Measurements from ENCODE around the gene SOWAHB.
"Not testable (repeated sequence)": the region's sequence is repeated elsewhere in the genome, so short reads cannot be mapped to it uniquely, and the experiment has no call there.

The SOWAHB gene

GRCh38 chr4:76894537-76895255 lies 3.2 kb downstream of the SOWAHB start:
- DNase-seq (ENCODE audit: low read depth, low spot score): no peak

GRCh38 chr4:76892601-76893000 lies 5.3 kb downstream of the SOWAHB start:
- peak; percentile 52 for DNase-seq (ENCODE audit: low read depth, low spot score)

- no peak for DNase-seq (ENCODE audit: low read depth, low spot score)
Measured at GRCh38 chr4:76892001-76892400, 5.9 kb downstream of the SOWAHB start.

GRCh38 chr4:76886848-76887441 lies 11.0 kb downstream of the SOWAHB start:
- DNase-seq (ENCODE audit: low read depth, low spot score): no peak

GRCh38 chr4:76886214-76886613 lies 11.7 kb downstream of the SOWAHB start:
- DNase-seq (ENCODE audit: low read depth, low spot score): no peak

- DNase-seq (ENCODE audit: low read depth, low spot score): peak; percentile 63
Measured at GRCh38 chr4:76883147-76883546, 14.8 kb downstream of the SOWAHB start.

GRCh38 chr4:76882630-76883029 lies 15.3 kb downstream of the SOWAHB start:
- DNase-seq (ENCODE audit: low read depth, low spot score): no peak

GRCh38 chr4:76881375-76881774 lies 16.6 kb downstream of the SOWAHB start:
- no peak for DNase-seq (ENCODE audit: low read depth, low spot score)

- no peak for DNase-seq (ENCODE audit: low read depth, low spot score)
Measured at GRCh38 chr4:76879731-76880364, 18.1 kb downstream of the SOWAHB start.

GRCh38 chr4:76878641-76879165 lies 19.2 kb downstream of the SOWAHB start:
- not testable (repeated sequence) for DNase-seq (ENCODE audit: low read depth, low spot score)

GRCh38 chr4:76874176-76874575 lies 23.8 kb downstream of the SOWAHB start:
- no peak for DNase-seq (ENCODE audit: low read depth, low spot score)

- no peak for DNase-seq (ENCODE audit: low read depth, low spot score)
Measured at GRCh38 chr4:76873495-76873894, 24.4 kb downstream of the SOWAHB start.

- DNase-seq (ENCODE audit: low read depth, low spot score): peak; percentile 63
Measured at GRCh38 chr4:76872556-76872955, 25.4 kb downstream of the SOWAHB start.

- DNase-seq (ENCODE audit: low read depth, low spot score): not testable (repeated sequence)
Measured at GRCh38 chr4:76868780-76869179, 29.2 kb downstream of the SOWAHB start.

- DNase-seq (ENCODE audit: low read depth, low spot score): no peak
Measured at GRCh38 chr4:76867880-76868655, 29.9 kb downstream of the SOWAHB start.

GRCh38 chr4:76867377-76867776 lies 30.6 kb downstream of the SOWAHB start:
- no peak for DNase-seq (ENCODE audit: low read depth, low spot score)

GRCh38 chr4:76866641-76867040 lies 31.3 kb downstream of the SOWAHB start:
- DNase-seq (ENCODE audit: low read depth, low spot score): no peak

GRCh38 chr4:76858319-76858718 lies 39.6 kb downstream of the SOWAHB start:
- no peak for DNase-seq (ENCODE audit: low read depth, low spot score)

- no peak for DNase-seq (ENCODE audit: low read depth, low spot score)
Measured at GRCh38 chr4:76857074-76857409, 40.9 kb downstream of the SOWAHB start.

GRCh38 chr4:76856243-76857073 lies 41.5 kb downstream of the SOWAHB start:
- peak; percentile 88 for DNase-seq (ENCODE audit: low read depth, low spot score)

- DNase-seq (ENCODE audit: low read depth, low spot score): no peak
Measured at GRCh38 chr4:76854858-76855257, 43.1 kb downstream of the SOWAHB start.
